ENCODE measurements around the gene C1orf141. TPM values are rescaled to one million over a fixed set of nuclear protein-coding genes. Genes with fewer than 3 reads are reported as not detected.
"Not testable (repeated sequence)": the region's sequence is repeated elsewhere in the genome, so short reads cannot be mapped to it uniquely, and the experiment has no call there.

Gene C1orf141
- total and polyA plus RNA-seq, 7 experiments from 2014 or later, result not detected

DNA sequence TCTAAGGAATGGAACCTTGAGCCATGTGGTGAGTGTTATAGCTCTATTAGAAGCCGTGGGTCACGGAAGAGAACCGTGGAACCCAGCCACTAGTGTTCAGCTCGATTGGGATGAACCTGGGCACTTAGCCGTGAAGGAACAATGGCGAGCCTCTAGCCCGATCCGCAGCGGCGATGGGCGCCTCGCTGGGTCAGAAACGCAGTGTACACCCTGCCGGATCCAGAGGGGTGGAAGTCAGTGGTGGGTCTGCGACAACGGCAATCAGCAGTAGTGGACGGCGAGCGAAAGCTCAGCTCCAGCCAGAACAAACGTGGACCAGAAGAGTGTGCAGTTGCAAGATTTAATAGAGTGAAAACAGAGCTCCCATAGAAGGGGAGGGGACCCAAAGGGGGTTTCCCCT lies 13.2 kb upstream of the C1orf141 start:
- CTCF ChIA-PET, result interaction anchor here (0.6 to 13.4 kb wide), 21 partner anchors 9 to 803 kb away, joined by 3 to 157 read pairs (median 6); partner anchors contain the start of gene IL23R
- DNase-seq; ATAC-seq; H3K36me3 Mint-ChIP-seq; H3K9me3 Mint-ChIP-seq; H3K36me3 ChIP-seq (ENCODE audit: control insufficient read depth in 2 of 3, insufficient read depth in 3 of 3, low read length in 3 of 3); H3K27me3 ChIP-seq (ENCODE audit: control insufficient read depth in 2 of 2, insufficient read depth in 2 of 2, low read length in 2 of 2); H3K27me3 Mint-ChIP-seq; H3K27ac ChIP-seq (ENCODE audit: low read depth, low read length); H3K4me3 Mint-ChIP-seq; H3K4me3 ChIP-seq (ENCODE audit: low read length); H3K9me3 ChIP-seq (ENCODE audit: control insufficient read depth in 2 of 3, low read length in 3 of 3): not testable (repeated sequence)
- POLR2A ChIA-PET, result interaction anchor here (1.0 to 2.8 kb wide), 4 partner anchors 64 to 162 kb away, joined by 3 to 16 read pairs (median 9); partner anchors contain the start of gene SLC35D1
- peaks cover 9 to 17% of the 10 kb centered on the region in 2 donors for H3K4me1 ChIP-seq (ENCODE audit: control insufficient read depth in 2 of 2, insufficient read depth in 2 of 2, low read length in 2 of 2)
- Mint-ChIP-seq H3K27ac (peak overlapping the region in 1 of 9 donors; percentile 37), H3K4me1 (peaks cover 20 to 49% (median 46%) of the 10 kb centered on the region in 7 donors)
- intact Hi-C loops (cut with micrococcal nuclease), result loop anchor here (2.0 to 5.0 kb wide), 6 partner anchors 23 to 701 kb away; partner anchors contain the start of genes DNAI4 (in 1 of the 2) and MIER1 (in 1 of the 2)

DNA sequence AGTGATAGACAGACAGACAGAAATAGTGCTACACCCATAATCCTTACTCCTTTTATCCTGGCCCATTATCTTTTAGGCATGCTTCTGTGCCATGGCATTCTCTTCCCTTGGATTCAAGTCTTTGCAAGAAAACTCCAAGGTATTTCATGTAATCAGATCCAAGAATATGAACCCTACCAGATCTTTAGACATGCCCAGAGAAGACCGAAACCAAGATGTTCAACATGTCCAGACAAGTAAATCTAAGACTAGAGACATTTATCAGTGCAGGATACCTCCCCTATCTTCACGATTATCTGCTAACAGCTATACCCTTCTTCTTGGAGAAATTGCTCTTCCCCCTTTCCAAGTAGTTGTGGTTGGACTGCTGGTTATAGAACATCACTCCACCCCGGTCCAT lies 11.8 kb upstream of the C1orf141 start:
- Histone ChIP-seq H3K4me3 (ENCODE audit: low read length) (no peak overlapping the region), H3K4me1 (ENCODE audit: control insufficient read depth in 2 of 2, insufficient read depth in 2 of 2, low read length in 2 of 2) (peaks cover 10 to 22% of the 10 kb centered on the region in 2 donors), H3K27ac (ENCODE audit: low read depth, low read length) (no peak overlapping the region), H3K36me3 (ENCODE audit: control insufficient read depth in 2 of 3, insufficient read depth in 3 of 3, low read length in 3 of 3) (no peaks in the 10 kb centered on the region), H3K9me3 (ENCODE audit: control insufficient read depth in 2 of 3, low read length in 3 of 3) (no peaks in the 10 kb centered on the region), H3K27me3 (ENCODE audit: control insufficient read depth in 2 of 2, insufficient read depth in 2 of 2, low read length in 2 of 2) (no peaks in the 10 kb centered on the region)
- Mint-ChIP-seq H3K27ac (peak overlapping the region in 2 of 9 donors; percentile 34 to 35), H3K4me3 (no peak overlapping the region), H3K27me3 (peaks cover 0 to 3% (median 0%) of the 10 kb centered on the region in 5 donors), H3K9me3 (no peaks in the 10 kb centered on the region), H3K4me1 (peaks cover 26 to 60% (median 53%) of the 10 kb centered on the region in 7 donors), H3K36me3 (peaks cover 0 to 1% (median 0%) of the 10 kb centered on the region in 5 donors)
- CTCF ChIA-PET, result interaction anchor here (0.6 to 13.4 kb wide), 7 partner anchors 25 to 174 kb away, joined by 3 to 157 read pairs (median 3); no protein-coding TSS in a partner anchor
- no peak for DNase-seq
- POLR2A ChIA-PET, result interaction anchor here (3.2 kb wide), 1 partner anchor 12 kb away, joined by 10 read pairs; the partner anchor contains the start of gene C1orf141
- intact Hi-C loops (cut with micrococcal nuclease), result loop anchor here (5.0 kb wide), 3 partner anchors 164 to 699 kb away; no protein-coding TSS in a partner anchor
- no peak for ATAC-seq

DNA sequence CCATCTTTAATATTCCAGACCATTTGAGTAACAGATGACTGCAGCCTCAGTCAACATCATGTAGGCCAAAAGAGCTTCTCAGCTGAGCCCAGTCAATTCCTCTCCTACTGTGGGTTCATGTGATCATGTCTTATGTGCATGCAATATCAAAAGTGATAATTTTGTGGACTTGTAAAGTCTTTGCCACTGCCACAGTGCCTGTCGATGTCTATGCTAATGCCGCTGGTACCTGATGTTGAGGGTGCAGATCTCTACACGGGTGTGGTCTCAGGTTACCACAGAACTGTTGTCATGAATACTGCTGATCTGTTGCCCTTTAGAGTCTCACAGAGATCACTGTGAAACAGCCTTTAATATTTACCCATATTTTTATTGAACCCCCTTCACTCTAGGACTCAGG lies 11.3 kb upstream of the C1orf141 start:
- no peak overlapping the region for H3K4me3 Mint-ChIP-seq
- intact Hi-C loops (cut with micrococcal nuclease), result loop anchor here (5.0 kb wide), 3 partner anchors 164 to 699 kb away; no protein-coding TSS in a partner anchor
- POLR2A ChIA-PET, result interaction anchor here (0.8 to 3.2 kb wide), 4 partner anchors 11 to 93 kb away, joined by 4 to 14 read pairs (median 8); partner anchors contain the start of genes C1orf141 and SLC35D1

DNA sequence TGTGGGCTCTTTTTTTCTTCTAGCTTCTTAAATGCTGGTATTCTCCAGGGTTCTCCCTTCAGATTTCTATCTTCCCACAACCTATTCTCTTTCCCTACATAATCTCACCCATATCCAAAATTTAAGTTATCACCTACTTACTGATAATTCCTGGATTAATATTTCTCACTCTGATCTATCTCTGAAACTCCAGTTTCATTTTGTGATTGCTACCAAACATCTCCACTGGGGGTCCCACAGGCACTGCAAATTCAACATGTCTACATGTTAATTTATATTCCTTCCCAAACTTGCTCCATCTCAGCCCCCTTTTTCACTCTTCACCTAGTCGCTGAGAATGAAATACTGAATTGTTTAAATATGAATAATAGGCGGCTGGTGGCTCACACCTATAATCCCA lies 9.9 kb upstream of the C1orf141 start:
- Mint-ChIP-seq H3K27ac (peak overlapping the region in 8 of 9 donors; percentile 26 to 88 (median 80)), H3K36me3 (peaks cover 0 to 1% (median 0%) of the 10 kb centered on the region in 5 donors), H3K4me1 (peaks cover 27 to 66% (median 55%) of the 10 kb centered on the region in 7 donors), H3K27me3 (peaks cover 0 to 4% (median 0%) of the 10 kb centered on the region in 5 donors), H3K9me3 (no peaks in the 10 kb centered on the region), H3K4me3 (peak overlapping the region in 9 of 10 donors; percentile 7 to 82 (median 51))
- Histone ChIP-seq H3K4me1 (ENCODE audit: control insufficient read depth in 2 of 2, insufficient read depth in 2 of 2, low read length in 2 of 2) (peaks cover 10 to 22% of the 10 kb centered on the region in 2 donors), H3K9me3 (ENCODE audit: control insufficient read depth in 2 of 3, low read length in 3 of 3) (no peaks in the 10 kb centered on the region), H3K27me3 (ENCODE audit: control insufficient read depth in 2 of 2, insufficient read depth in 2 of 2, low read length in 2 of 2) (no peaks in the 10 kb centered on the region), H3K36me3 (ENCODE audit: control insufficient read depth in 2 of 3, insufficient read depth in 3 of 3, low read length in 3 of 3) (no peaks in the 10 kb centered on the region), H3K27ac (ENCODE audit: low read depth, low read length) (no peak overlapping the region), H3K4me3 (ENCODE audit: low read length) (no peak overlapping the region)
- ATAC-seq (peak; percentile 31), DNase-seq (peak in 6 of 9 donors; percentile 22 to 32 (median 26))
- CTCF ChIA-PET, result interaction anchor here (0.8 to 13.4 kb wide), 11 partner anchors 8 to 380 kb away, joined by 3 to 157 read pairs (median 5); partner anchors contain the start of genes C1orf141 and SLC35D1
- POLR2A ChIA-PET, result interaction anchor here (1.2 to 3.2 kb wide), 4 partner anchors 10 to 215 kb away, joined by 5 to 14 read pairs (median 8); partner anchors contain the start of genes C1orf141 and SLC35D1
- intact Hi-C loops (cut with micrococcal nuclease), result loop anchor here (1.0 to 5.0 kb wide), 5 partner anchors 67 to 697 kb away; no protein-coding TSS in a partner anchor

More for the DNA sequence above, 11.3 kb upstream of the C1orf141 start:
- no peak overlapping the region for H3K27ac ChIP-seq (ENCODE audit: low read depth, low read length)
- no peak overlapping the region for H3K4me3 ChIP-seq (ENCODE audit: low read length)
- peaks cover 0 to 1% (median 0%) of the 10 kb centered on the region in 5 donors for H3K36me3 Mint-ChIP-seq
- DNase-seq (no peak), ATAC-seq (no peak)
- CTCF ChIA-PET, result interaction anchor here (0.6 to 13.4 kb wide), 8 partner anchors 25 to 379 kb away, joined by 3 to 157 read pairs (median 4); no protein-coding TSS in a partner anchor
- H3K27ac Mint-ChIP-seq, result peak overlapping the region in 1 of 9 donors; percentile 35
- H3K27me3 ChIP-seq (ENCODE audit: control insufficient read depth in 2 of 2, insufficient read depth in 2 of 2, low read length in 2 of 2), result no peaks in the 10 kb centered on the region
- peaks cover 10 to 22% of the 10 kb centered on the region in 2 donors for H3K4me1 ChIP-seq (ENCODE audit: control insufficient read depth in 2 of 2, insufficient read depth in 2 of 2, low read length in 2 of 2)
- H3K36me3 ChIP-seq (ENCODE audit: control insufficient read depth in 2 of 3, insufficient read depth in 3 of 3, low read length in 3 of 3), result no peaks in the 10 kb centered on the region
- peaks cover 27 to 64% (median 55%) of the 10 kb centered on the region in 7 donors for H3K4me1 Mint-ChIP-seq
- no peaks in the 10 kb centered on the region for H3K9me3 Mint-ChIP-seq
- no peaks in the 10 kb centered on the region for H3K9me3 ChIP-seq (ENCODE audit: control insufficient read depth in 2 of 3, low read length in 3 of 3)
- H3K27me3 Mint-ChIP-seq, result peaks cover 0 to 4% (median 0%) of the 10 kb centered on the region in 5 donors

DNA sequence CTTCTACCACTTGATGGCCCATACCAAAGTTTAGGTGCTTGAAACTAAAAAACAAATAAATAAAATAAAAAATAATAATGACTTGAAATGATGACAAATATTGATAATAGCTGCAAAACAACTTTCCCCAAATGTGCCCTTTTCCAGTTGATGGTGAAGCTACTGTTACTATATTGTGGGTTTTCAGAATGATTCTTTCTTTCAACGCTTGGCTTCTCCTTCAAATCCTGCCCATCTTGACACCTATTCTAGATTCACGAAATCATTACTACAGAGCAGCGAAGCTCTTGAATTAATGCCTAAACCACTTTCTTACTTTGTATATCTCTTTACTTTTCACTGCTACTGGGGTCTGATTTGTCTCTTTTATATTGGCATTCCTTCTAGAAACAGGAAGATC lies 9.2 kb upstream of the C1orf141 start:
- DNase-seq (no peak), ATAC-seq (no peak)
- Mint-ChIP-seq H3K9me3 (no peaks in the 10 kb centered on the region), H3K4me1 (peaks cover 23 to 60% (median 50%) of the 10 kb centered on the region in 7 donors), H3K36me3 (peaks cover 0 to 1% (median 0%) of the 10 kb centered on the region in 5 donors), H3K4me3 (peak overlapping the region in 4 of 10 donors; percentile 53 to 81 (median 77)), H3K27me3 (peaks cover 0 to 4% (median 0%) of the 10 kb centered on the region in 5 donors), H3K27ac (peak overlapping the region in 7 of 9 donors; percentile 57 to 95 (median 84))
- H3K36me3 ChIP-seq (ENCODE audit: control insufficient read depth in 2 of 3, insufficient read depth in 3 of 3, low read length in 3 of 3), result no peaks in the 10 kb centered on the region
- H3K4me1 ChIP-seq (ENCODE audit: control insufficient read depth in 2 of 2, insufficient read depth in 2 of 2, low read length in 2 of 2), result peaks cover 10 to 21% of the 10 kb centered on the region in 2 donors
- ChIA-PET CTCF (interaction anchor here (0.7 to 13.4 kb wide), 11 partner anchors 9 to 379 kb away, joined by 3 to 157 read pairs (median 5); partner anchors contain the start of genes C1orf141 and SLC35D1), POLR2A (interaction anchor here (0.6 to 3.2 kb wide), 7 partner anchors 9 to 214 kb away, joined by 3 to 14 read pairs (median 5); partner anchors contain the start of genes C1orf141 and SLC35D1)
- intact Hi-C loops (cut with micrococcal nuclease), result loop anchor here (1.0 to 2.0 kb wide), 7 partner anchors 11 to 356 kb away; partner anchors contain the start of gene SERBP1 (in 1 of the 2)
- H3K27ac ChIP-seq (ENCODE audit: low read depth, low read length), result no peak overlapping the region
- no peak overlapping the region for H3K4me3 ChIP-seq (ENCODE audit: low read length)
- no peaks in the 10 kb centered on the region for H3K9me3 ChIP-seq (ENCODE audit: control insufficient read depth in 2 of 3, low read length in 3 of 3)
- no peaks in the 10 kb centered on the region for H3K27me3 ChIP-seq (ENCODE audit: control insufficient read depth in 2 of 2, insufficient read depth in 2 of 2, low read length in 2 of 2)

DNA sequence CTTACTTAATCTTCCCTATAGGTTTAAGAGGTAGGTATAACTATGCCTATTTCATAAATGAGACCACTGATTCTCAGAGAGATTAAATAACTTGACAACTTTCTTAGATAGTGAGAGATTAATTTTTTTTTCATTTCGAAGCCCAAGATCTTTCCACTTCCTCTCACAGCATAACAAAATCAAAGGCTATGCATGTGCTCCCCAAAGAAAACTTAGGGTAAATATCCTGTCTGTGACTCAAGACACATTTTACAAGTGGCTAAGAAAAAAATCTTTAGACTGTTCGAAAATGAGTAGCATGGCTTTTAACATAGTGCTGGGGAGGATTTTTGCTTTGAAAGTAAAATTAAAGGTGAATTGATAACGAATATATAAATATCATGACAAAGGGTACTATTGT lies 8.2 kb upstream of the C1orf141 start:
- Histone ChIP-seq H3K9me3 (ENCODE audit: control insufficient read depth in 2 of 3, low read length in 3 of 3) (no peaks in the 10 kb centered on the region), H3K27me3 (ENCODE audit: control insufficient read depth in 2 of 2, insufficient read depth in 2 of 2, low read length in 2 of 2) (no peaks in the 10 kb centered on the region), H3K4me1 (ENCODE audit: control insufficient read depth in 2 of 2, insufficient read depth in 2 of 2, low read length in 2 of 2) (peaks cover 10 to 16% of the 10 kb centered on the region in 2 donors), H3K4me3 (ENCODE audit: low read length) (no peak overlapping the region), H3K27ac (ENCODE audit: low read depth, low read length) (peak overlapping the region; percentile 38), H3K36me3 (ENCODE audit: control insufficient read depth in 2 of 3, insufficient read depth in 3 of 3, low read length in 3 of 3) (no peaks in the 10 kb centered on the region)
- POLR2A ChIA-PET, result interaction anchor here (0.8 to 1.5 kb wide), 3 partner anchors 11 to 213 kb away, joined by 5 to 9 read pairs (median 5); partner anchors contain the start of gene SLC35D1
- H3K36me3 Mint-ChIP-seq, result peaks cover 0 to 1% (median 0%) of the 10 kb centered on the region in 5 donors
- peaks cover 0 to 5% (median 0%) of the 10 kb centered on the region in 5 donors for H3K27me3 Mint-ChIP-seq
- intact Hi-C loops (cut with micrococcal nuclease), result loop anchor here (1.0 to 2.0 kb wide), 5 partner anchors 10 to 288 kb away; partner anchors contain the start of gene SERBP1 (in 1 of the 2)
- peaks cover 23 to 55% (median 44%) of the 10 kb centered on the region in 7 donors for H3K4me1 Mint-ChIP-seq
- peak overlapping the region; percentile 3 to 95 (median 86) for H3K27ac Mint-ChIP-seq
- DNase-seq (peak in 7 of 9 donors; percentile 18 to 77 (median 66)), ATAC-seq (peak; percentile 80)
- peak overlapping the region; percentile 9 to 81 (median 52) for H3K4me3 Mint-ChIP-seq
- no peaks in the 10 kb centered on the region for H3K9me3 Mint-ChIP-seq
- CTCF ChIA-PET, result interaction anchor here (1.2 to 3.4 kb wide), 3 partner anchors 29 to 377 kb away, joined by 5 to 26 read pairs (median 9); no protein-coding TSS in a partner anchor

Data from naive thymus-derived CD4-positive, alpha-beta T cell (primary cell).